HEK293 (cell line): ENCODE measurements around the gene PXDC1.

Experiments used
- CTCF ChIA-PET: fragments of 350-600 bp; formaldehyde crosslinking; extraction: SDS; loops from one replicate; lab custom pipeline; 2021; ENCODE audit warnings: antibody characterized with exemption; lab: Yijun Ruan, JAX
- POLR2A ChIA-PET: fragments of 300-600 bp; formaldehyde crosslinking; extraction: SDS; loops from one replicate; lab custom pipeline; 2020; ENCODE audit warnings: antibody characterized with exemption, inconsistent platforms; lab: Yijun Ruan, JAX
- H3K27ac ChIP-seq: fragments of 200-500 bp; sonication (Bioruptor generic); 2 replicates; pipeline ENCODE4 v1.5.1; 2014; ENCODE audit warnings: low read depth, low read length, control low read depth, inconsistent platforms; ENCODE audit errors: extremely low read depth
- H3K36me3 ChIP-seq, 2 experiments: fragments of 200-500 bp in 1 of 2; sonication (Bioruptor generic) in 1 of 2; 1 replicate in 1 of 2; 2 replicates in 1 of 2; pipeline ENCODE4 v1.5.1; 2014 to 2017; ENCODE audit warnings: inconsistent platforms in 2 of 2, low read length in 2 of 2; ENCODE audit not compliant: control insufficient read depth in 2 of 2, insufficient read depth in 1 of 2
- H3K4me1 ChIP-seq: fragments of 200-500 bp; sonication (Bioruptor generic); 2 replicates; pipeline ENCODE4 v1.5.1; 2014; ENCODE audit warnings: mild to moderate bottlenecking, low read length, inconsistent platforms; ENCODE audit not compliant: control insufficient read depth, insufficient read depth
- H3K4me3 ChIP-seq: 2 replicates; pipeline ENCODE4 v1.5.1; 2011; ENCODE audit warnings: low read depth, mild to moderate bottlenecking, control low read depth, low read length, moderate library complexity
- H3K9me3 ChIP-seq: fragments of 200-500 bp; sonication (Bioruptor generic); 2 replicates; pipeline ENCODE4 v1.5.1; 2014; ENCODE audit warnings: low read depth, low read length, inconsistent platforms; ENCODE audit not compliant: control insufficient read depth, insufficient read depth
- KLF1 ChIP-seq: fragments of 450-650 bp; formaldehyde crosslinking; IDR thresholded peaks from 2 replicates; pipeline ENCODE4 v1.5.1; 2016; ENCODE audit warnings: missing biosample characterization, missing genetic modification characterization
- KLF7 ChIP-seq: fragments of 450-650 bp; formaldehyde crosslinking; IDR thresholded peaks from 2 replicates; pipeline ENCODE4 v1.5.1; 2016; ENCODE audit warnings: missing biosample characterization, missing genetic modification characterization, borderline replicate concordance
- MEIS1 ChIP-seq: sonication (generic); formaldehyde crosslinking; IDR thresholded peaks from 2 replicates; pipeline ENCODE4 v1.8.1; 2022; ENCODE audit warnings: missing genetic modification reagents, mild to moderate bottlenecking, borderline replicate concordance
- OSR2 ChIP-seq: fragments of 450-650 bp; formaldehyde crosslinking; IDR thresholded peaks from 2 replicates; pipeline ENCODE4 v1.5.1; 2016; ENCODE audit warnings: missing biosample characterization, missing genetic modification characterization
- SCRT1 ChIP-seq: fragments of 450-650 bp; formaldehyde crosslinking; IDR thresholded peaks from 2 replicates; pipeline ENCODE4 v1.5.1; 2016; ENCODE audit warnings: missing biosample characterization, missing genetic modification characterization, borderline replicate concordance
- ZNF133 ChIP-seq: fragments of 450-650 bp; formaldehyde crosslinking; IDR thresholded peaks from 2 replicates; pipeline ENCODE4 v1.5.1; 2016; ENCODE audit warnings: missing biosample characterization, missing genetic modification characterization
- ZNF140 ChIP-seq: fragments of 450-650 bp; formaldehyde crosslinking; IDR thresholded peaks from 2 replicates; pipeline ENCODE4 v1.5.1; 2016; ENCODE audit warnings: missing biosample characterization, missing genetic modification characterization
- ZNF169 ChIP-seq: fragments of 450-650 bp; formaldehyde crosslinking; IDR thresholded peaks from 2 replicates; pipeline ENCODE4 v1.5.1; 2016; ENCODE audit warnings: missing biosample characterization, missing genetic modification characterization
- ZNF2 ChIP-seq: fragments of 450-650 bp; formaldehyde crosslinking; IDR thresholded peaks from 2 replicates; pipeline ENCODE4 v1.5.1; 2016; ENCODE audit warnings: missing biosample characterization, missing genetic modification characterization
- ZNF202 ChIP-seq: fragments of 450-650 bp; formaldehyde crosslinking; IDR thresholded peaks from 2 replicates; pipeline ENCODE4 v1.5.1; 2016; ENCODE audit warnings: missing biosample characterization, missing genetic modification characterization, borderline replicate concordance
- ZNF24 ChIP-seq: fragments of 450-650 bp; formaldehyde crosslinking; IDR thresholded peaks from 2 replicates; pipeline ENCODE4 v1.5.1; 2016; ENCODE audit warnings: missing biosample characterization, missing genetic modification characterization
- ZNF544 ChIP-seq: fragments of 450-650 bp; formaldehyde crosslinking; IDR thresholded peaks from 2 replicates; pipeline ENCODE4 v1.5.0; 2017; ENCODE audit warnings: missing biosample characterization, missing genetic modification characterization
- ZNF548 ChIP-seq: fragments of 450-650 bp; formaldehyde crosslinking; IDR thresholded peaks from 2 replicates; pipeline ENCODE4 v1.5.1; 2016; ENCODE audit warnings: missing biosample characterization, missing genetic modification characterization
- ZNF830 ChIP-seq: fragments of 450-650 bp; IDR thresholded peaks from 2 replicates; pipeline ENCODE4 v1.5.0; 2018; ENCODE audit warnings: missing biosample characterization, missing genetic modification characterization, low read depth, mild to moderate bottlenecking, moderate library complexity
- ZSCAN16 ChIP-seq: fragments of 450-650 bp; formaldehyde crosslinking; IDR thresholded peaks from 2 replicates; pipeline ENCODE4 v1.5.1; 2016; ENCODE audit warnings: missing biosample characterization, missing genetic modification characterization
- ZSCAN23 ChIP-seq: fragments of 450-650 bp; formaldehyde crosslinking; IDR thresholded peaks from 2 replicates; pipeline ENCODE4 v1.5.1; 2016; ENCODE audit warnings: missing biosample characterization, missing genetic modification characterization
- TF ChIP-seq, protein P1 (sequence below): fragments of 450-650 bp; formaldehyde crosslinking; IDR thresholded peaks from 2 replicates; pipeline ENCODE4 v1.5.1; 2016; ENCODE audit warnings: missing biosample characterization, missing genetic modification characterization
- TF ChIP-seq, protein P2 (sequence below): fragments of 450-650 bp; formaldehyde crosslinking; IDR thresholded peaks from 2 replicates; pipeline ENCODE4 v1.5.1; 2017; ENCODE audit warnings: missing biosample characterization, missing genetic modification characterization
- TF ChIP-seq, protein P3 (sequence below): fragments of 450-650 bp; formaldehyde crosslinking; IDR thresholded peaks from 2 replicates; pipeline ENCODE4 v1.5.1; 2016; ENCODE audit warnings: missing biosample characterization, missing genetic modification characterization, borderline replicate concordance

The PXDC1 gene

DNA sequence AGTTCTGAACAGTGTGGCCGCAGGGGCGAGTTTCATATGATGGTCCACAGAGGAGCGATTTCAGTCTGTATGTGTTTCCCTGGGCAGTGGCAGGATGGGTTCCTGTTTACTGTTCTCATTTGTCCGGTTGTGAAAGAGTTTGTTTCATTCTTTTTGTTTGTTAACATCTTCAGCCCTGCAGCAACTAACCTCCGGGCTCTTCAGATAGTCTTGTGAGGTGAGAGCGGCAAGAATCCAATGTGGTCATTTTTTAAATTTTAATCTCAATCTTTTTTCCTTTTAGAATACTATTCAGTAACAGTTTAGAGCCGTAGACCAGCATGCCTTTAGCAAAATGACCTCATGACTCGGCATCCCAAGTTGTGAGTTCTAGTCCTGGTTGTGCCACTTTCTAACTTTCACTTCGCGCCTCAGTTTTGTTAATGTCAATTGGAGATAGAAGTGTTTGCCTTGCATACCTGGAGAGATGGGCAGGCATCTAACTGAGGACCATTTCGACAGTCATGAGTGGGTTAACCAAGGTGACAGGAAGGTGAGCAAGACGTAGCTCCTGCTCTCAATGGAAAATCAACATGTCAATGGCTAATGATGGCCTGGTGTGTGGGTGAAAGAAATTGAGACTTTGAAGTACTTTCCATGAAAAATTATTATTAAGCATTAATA, 38.5 kb upstream of the PXDC1 start:
- H3K4me3 ChIP-seq = no peak overlapping the region
- CTCF ChIA-PET = interaction anchor here (3.0 kb wide), 1 partner anchor 143 kb away, joined by 9 read pairs; no protein-coding TSS in a partner anchor
- no peak for TF ChIP-seq ZNF2 (tag by site-specific recombination)
- no peak for TF ChIP-seq ZNF544 (tag by site-specific recombination)
- TF ChIP-seq ZNF140 = no peak
- TF ChIP-seq MEIS1 (CRISPR knock-in tag) = no peak
- TF ChIP-seq KLF1 (tag by site-specific recombination) = no peak
- TF ChIP-seq, all 188 proteins: peak for 0
- Histone ChIP-seq H3K27ac (no peak overlapping the region), H3K9me3 (no peaks in the 10 kb centered on the region), H3K4me1 (no peaks in the 10 kb centered on the region), H3K36me3 (no peaks in the 10 kb centered on the region)
- POLR2A ChIA-PET = no interaction called here

DNA sequence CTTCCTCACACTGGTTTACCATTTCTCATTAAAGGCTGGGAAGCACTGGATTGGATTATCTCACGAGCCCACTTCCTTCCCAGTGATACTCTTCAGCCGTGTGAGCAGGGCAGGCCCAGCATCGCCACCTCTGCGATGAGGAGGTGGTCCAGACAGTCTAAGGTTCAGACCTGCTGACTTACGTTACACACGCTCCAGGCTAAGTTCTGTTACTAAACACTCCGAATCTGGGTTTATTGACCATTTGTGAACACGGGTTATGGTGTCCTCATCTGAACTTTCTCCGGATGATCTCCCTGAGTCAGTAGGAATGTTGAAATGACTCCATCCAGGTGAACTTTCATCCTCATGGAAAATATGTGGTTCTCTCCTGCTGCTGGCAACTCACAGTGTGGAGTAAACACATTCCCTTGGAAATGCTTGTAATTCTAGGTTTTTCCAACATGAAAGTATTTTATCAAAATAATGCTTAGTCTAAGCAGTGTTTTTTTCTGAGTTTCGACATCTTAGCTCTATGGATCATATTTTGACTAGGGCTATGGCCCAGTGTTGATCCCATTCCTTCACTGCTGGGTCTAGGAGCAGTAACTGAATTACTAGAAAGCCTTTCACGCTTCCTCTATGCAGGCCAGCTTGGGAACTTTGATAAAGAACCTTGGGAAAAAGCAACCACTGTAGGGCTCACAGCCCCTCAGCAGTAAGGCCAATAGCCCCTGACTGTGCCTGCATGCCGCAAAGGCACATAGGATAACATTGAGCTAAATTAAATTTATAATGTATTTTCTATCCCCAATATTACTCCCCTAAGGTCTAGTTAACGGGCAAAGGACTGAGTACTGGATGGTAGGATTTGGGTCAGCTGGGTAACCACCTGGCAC, 37.7 kb upstream of the PXDC1 start:
- H3K4me3 ChIP-seq = no peak overlapping the region
- TF ChIP-seq OSR2 (no peak), ZNF169 (tag by site-specific recombination) (no peak), ZNF548 (tag by site-specific recombination) (no peak)
- no peaks in the 10 kb centered on the region for H3K4me1 ChIP-seq
- H3K36me3 ChIP-seq = no peaks in the 10 kb centered on the region
- ChIA-PET POLR2A (interaction anchor here (0.6 to 1.3 kb wide), 2 partner anchors 9 to 36 kb away, joined by 3 to 4 read pairs; no protein-coding TSS in a partner anchor), CTCF (interaction anchor here (1.0 to 3.0 kb wide), 3 partner anchors 17 to 144 kb away, joined by 3 to 9 read pairs (median 3); no protein-coding TSS in a partner anchor)
- H3K27ac ChIP-seq = no peak overlapping the region
- H3K9me3 ChIP-seq = no peaks in the 10 kb centered on the region

DNA sequence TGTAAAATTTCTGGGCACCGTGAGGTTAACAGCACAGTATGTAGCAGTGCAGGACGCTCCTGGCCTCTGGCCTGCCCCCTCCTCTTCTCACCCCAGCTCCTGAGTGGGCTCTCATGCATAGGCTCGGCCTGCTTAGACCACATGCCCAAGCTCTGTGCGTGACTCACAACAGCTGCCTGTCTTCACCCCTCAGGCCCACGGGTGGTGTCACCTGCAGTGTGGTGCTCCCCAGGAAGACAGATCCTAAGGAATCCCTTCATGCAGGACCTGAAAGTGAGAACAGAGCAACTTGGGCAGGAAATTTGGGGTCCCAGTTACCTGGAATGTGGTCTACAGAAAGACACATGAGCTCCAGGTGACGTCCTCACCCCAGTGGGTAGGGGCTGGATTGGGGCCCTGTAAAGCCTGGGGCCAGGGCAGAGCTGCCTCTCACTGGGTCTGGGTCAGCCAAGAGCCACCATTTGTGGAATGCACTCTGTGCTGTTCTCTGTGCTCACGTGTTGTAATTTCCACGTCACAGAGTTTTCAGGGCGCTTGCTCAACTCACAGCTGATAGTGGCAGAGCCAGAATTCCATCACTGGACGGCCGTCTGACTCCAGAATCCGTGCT, 37.0 kb upstream of the PXDC1 start:
- H3K4me3 ChIP-seq = no peak overlapping the region
- H3K27ac ChIP-seq = no peak overlapping the region
- no peaks in the 10 kb centered on the region for H3K36me3 ChIP-seq
- H3K4me1 ChIP-seq = no peaks in the 10 kb centered on the region
- POLR2A ChIA-PET = interaction anchor here (1.3 kb wide), 1 partner anchor 10 kb away, joined by 4 read pairs; no protein-coding TSS in a partner anchor
- CTCF ChIA-PET = interaction anchor here (1.0 to 3.0 kb wide), 3 partner anchors 16 to 144 kb away, joined by 3 to 9 read pairs (median 3); no protein-coding TSS in a partner anchor
- H3K9me3 ChIP-seq = no peaks in the 10 kb centered on the region
- no peak for TF ChIP-seq ZSCAN16 (tag by site-specific recombination)
- TF ChIP-seq SCRT1 (tag by site-specific recombination) = no peak
- TF ChIP-seq, protein P1, sequence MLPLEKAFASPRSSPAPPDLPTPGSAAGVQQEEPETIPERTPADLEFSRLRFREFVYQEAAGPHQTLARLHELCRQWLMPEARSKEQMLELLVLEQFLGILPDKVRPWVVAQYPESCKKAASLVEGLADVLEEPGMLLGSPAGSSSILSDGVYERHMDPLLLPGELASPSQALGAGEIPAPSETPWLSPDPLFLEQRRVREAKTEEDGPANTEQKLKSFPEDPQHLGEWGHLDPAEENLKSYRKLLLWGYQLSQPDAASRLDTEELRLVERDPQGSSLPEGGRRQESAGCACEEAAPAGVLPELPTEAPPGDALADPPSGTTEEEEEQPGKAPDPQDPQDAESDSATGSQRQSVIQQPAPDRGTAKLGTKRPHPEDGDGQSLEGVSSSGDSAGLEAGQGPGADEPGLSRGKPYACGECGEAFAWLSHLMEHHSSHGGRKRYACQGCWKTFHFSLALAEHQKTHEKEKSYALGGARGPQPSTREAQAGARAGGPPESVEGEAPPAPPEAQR (tag by site-specific recombination) = no peak
- no peak for TF ChIP-seq KLF7 (tag by site-specific recombination)
- no peak for TF ChIP-seq ZNF133
- no peak for TF ChIP-seq ZNF830
- no peak for TF ChIP-seq ZSCAN23 (tag by site-specific recombination)
- TF ChIP-seq, protein P2, sequence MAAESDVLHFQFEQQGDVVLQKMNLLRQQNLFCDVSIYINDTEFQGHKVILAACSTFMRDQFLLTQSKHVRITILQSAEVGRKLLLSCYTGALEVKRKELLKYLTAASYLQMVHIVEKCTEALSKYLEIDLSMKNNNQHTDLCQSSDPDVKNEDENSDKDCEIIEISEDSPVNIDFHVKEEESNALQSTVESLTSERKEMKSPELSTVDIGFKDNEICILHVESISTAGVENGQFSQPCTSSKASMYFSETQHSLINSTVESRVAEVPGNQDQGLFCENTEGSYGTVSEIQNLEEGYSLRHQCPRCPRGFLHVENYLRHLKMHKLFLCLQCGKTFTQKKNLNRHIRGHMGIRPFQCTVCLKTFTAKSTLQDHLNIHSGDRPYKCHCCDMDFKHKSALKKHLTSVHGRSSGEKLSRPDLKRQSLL (tag by site-specific recombination) = no peak
- no peak for TF ChIP-seq ZNF24 (tag by site-specific recombination)
- TF ChIP-seq ZNF202 = no peak
- TF ChIP-seq, protein P3, sequence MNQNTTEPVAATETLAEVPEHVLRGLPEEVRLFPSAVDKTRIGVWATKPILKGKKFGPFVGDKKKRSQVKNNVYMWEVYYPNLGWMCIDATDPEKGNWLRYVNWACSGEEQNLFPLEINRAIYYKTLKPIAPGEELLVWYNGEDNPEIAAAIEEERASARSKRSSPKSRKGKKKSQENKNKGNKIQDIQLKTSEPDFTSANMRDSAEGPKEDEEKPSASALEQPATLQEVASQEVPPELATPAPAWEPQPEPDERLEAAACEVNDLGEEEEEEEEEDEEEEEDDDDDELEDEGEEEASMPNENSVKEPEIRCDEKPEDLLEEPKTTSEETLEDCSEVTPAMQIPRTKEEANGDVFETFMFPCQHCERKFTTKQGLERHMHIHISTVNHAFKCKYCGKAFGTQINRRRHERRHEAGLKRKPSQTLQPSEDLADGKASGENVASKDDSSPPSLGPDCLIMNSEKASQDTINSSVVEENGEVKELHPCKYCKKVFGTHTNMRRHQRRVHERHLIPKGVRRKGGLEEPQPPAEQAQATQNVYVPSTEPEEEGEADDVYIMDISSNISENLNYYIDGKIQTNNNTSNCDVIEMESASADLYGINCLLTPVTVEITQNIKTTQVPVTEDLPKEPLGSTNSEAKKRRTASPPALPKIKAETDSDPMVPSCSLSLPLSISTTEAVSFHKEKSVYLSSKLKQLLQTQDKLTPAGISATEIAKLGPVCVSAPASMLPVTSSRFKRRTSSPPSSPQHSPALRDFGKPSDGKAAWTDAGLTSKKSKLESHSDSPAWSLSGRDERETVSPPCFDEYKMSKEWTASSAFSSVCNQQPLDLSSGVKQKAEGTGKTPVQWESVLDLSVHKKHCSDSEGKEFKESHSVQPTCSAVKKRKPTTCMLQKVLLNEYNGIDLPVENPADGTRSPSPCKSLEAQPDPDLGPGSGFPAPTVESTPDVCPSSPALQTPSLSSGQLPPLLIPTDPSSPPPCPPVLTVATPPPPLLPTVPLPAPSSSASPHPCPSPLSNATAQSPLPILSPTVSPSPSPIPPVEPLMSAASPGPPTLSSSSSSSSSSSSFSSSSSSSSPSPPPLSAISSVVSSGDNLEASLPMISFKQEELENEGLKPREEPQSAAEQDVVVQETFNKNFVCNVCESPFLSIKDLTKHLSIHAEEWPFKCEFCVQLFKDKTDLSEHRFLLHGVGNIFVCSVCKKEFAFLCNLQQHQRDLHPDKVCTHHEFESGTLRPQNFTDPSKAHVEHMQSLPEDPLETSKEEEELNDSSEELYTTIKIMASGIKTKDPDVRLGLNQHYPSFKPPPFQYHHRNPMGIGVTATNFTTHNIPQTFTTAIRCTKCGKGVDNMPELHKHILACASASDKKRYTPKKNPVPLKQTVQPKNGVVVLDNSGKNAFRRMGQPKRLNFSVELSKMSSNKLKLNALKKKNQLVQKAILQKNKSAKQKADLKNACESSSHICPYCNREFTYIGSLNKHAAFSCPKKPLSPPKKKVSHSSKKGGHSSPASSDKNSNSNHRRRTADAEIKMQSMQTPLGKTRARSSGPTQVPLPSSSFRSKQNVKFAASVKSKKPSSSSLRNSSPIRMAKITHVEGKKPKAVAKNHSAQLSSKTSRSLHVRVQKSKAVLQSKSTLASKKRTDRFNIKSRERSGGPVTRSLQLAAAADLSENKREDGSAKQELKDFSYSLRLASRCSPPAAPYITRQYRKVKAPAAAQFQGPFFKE (tag by site-specific recombination) = no peak
- no peak for TF ChIP-seq ZNF169 (tag by site-specific recombination)
- TF ChIP-seq OSR2 = no peak
